Epithelial cell of proximal tubule (primary cell): ENCODE results near the gene HSFX4. TPM values are rescaled to one million over a fixed set of nuclear protein-coding genes. Genes with fewer than 3 reads are reported as not detected.

Experiments
- DNase-seq: peaks from one replicate; pipeline ENCODE4 v3.0.0-alpha.2; 2011; ENCODE audit warnings: low read depth
- H3K4me3 ChIP-seq: 2 replicates; pipeline ENCODE4 v1.5.1; 2011; ENCODE audit warnings: low read depth, mild to moderate bottlenecking, low read length
- CTCF ChIP-seq: conservative IDR thresholded peaks from 2 replicates; pipeline ENCODE4 v1.5.1; 2012; ENCODE audit warnings: low read depth, mild to moderate bottlenecking, low read length
- total RNA-seq: library from RNA; depleted of rRNA; stranded (reverse); fragments of >200 nt; gene quantifications from 2 replicates; pipeline ENCODE4 v1.2.3, GENCODE V29; 2015

The HSFX4 gene
- total RNA-seq, 1 donor from 2014 or later = not detected

GRCh38 chrX:149948016-149948415 lies 18.6 kb downstream of the HSFX4 start:
- TF ChIP-seq CTCF = no peak
- H3K4me3 ChIP-seq = no peak overlapping the region
- peak; percentile 19 for DNase-seq

- no peak for DNase-seq
- no peak for TF ChIP-seq CTCF
- no peak overlapping the region for H3K4me3 ChIP-seq
Observed at GRCh38 chrX:149949743-149950436, 20.5 kb downstream of the HSFX4 start.

- TF ChIP-seq CTCF = peak; percentile 53
- DNase-seq = no peak
- no peak overlapping the region for H3K4me3 ChIP-seq
Observed at GRCh38 chrX:149950681-149951080, 21.3 kb downstream of the HSFX4 start.

- DNase-seq = no peak
- no peak overlapping the region for H3K4me3 ChIP-seq
- TF ChIP-seq CTCF = no peak
Observed at GRCh38 chrX:149961572-149961971, 32.2 kb downstream of the HSFX4 start.

- no peak for DNase-seq
- TF ChIP-seq CTCF = no peak
- H3K4me3 ChIP-seq = no peak overlapping the region
Observed at GRCh38 chrX:149962010-149962409, 32.6 kb downstream of the HSFX4 start.

GRCh38 chrX:149962859-149963757 lies 33.7 kb downstream of the HSFX4 start:
- H3K4me3 ChIP-seq = no peak overlapping the region
- DNase-seq = peak; percentile 25
- peak; percentile 75 for TF ChIP-seq CTCF
